HepG2 (cell line): Measurements from ENCODE around the gene ANAPC16. TPM values are rescaled to one million over a fixed set of nuclear protein-coding genes. Genes with fewer than 3 reads are reported as not detected.

ENCODE experiments used
- ATAC-seq: fragments of 200-7000 bp; cut with Tn5 transposase; 3 replicates; pipeline ENCODE4 v1.9.1; 2020; ENCODE audit warnings: mild to moderate bottlenecking, moderate library complexity
- BruUV-seq: library from RNA; stranded (reverse); fragments of 400-500 nt; replicated peaks from 2 replicates; lab custom pipeline; 2021; lab: Mats Ljungman, UMichigan
- CTCF ChIA-PET: fragments of 300-600 bp; formaldehyde crosslinking; extraction: SDS; loops from one replicate; lab custom pipeline; 2021; ENCODE audit warnings: low total read pairs, inconsistent platforms, low intra/inter-chr PET ratio; lab: Yijun Ruan, JAX
- POLR2A ChIA-PET: fragments of 350-600 bp; sonication (Branson Sonifier 250); formaldehyde crosslinking; loops from one replicate; lab custom pipeline; 2020; ENCODE audit warnings: antibody characterized with exemption, inconsistent platforms; lab: Yijun Ruan, JAX
- DNase-seq: peaks from one replicate; pipeline ENCODE4 v3.0.0-alpha.2; 2015; ENCODE audit warnings: low spot score
- FAIRE-seq: peaks from 3 replicates; lab custom pipeline; 2011; peaks lifted over from hg19 to GRCh38; lab: Jason Lieb, UNC
- H2AFZ ChIP-seq: one replicate; pipeline ENCODE4 v1.6.1; 2011; ENCODE audit warnings: low read length, inconsistent platforms
- H3K27ac ChIP-seq: fragments of 300-600 bp; 3 replicates; pipeline ENCODE4 v1.8.0; 2011; ENCODE audit warnings: mixed run types, mild to moderate bottlenecking, mixed read lengths, low read length, inconsistent platforms; ENCODE audit not compliant: insufficient read depth; ENCODE audit errors: extremely low read length
- H3K27me3 ChIP-seq, 2 experiments: fragments of 200-600 bp in 1 of 2; 2 replicates in 1 of 2; 3 replicates in 1 of 2; pipeline versions ENCODE4 v1.6.0 to v1.8.0; 2011; ENCODE audit warnings: low read length in 2 of 2, mild to moderate bottlenecking in 2 of 2, moderate library complexity in 2 of 2, inconsistent platforms in 1 of 2; ENCODE audit not compliant: insufficient read depth in 2 of 2, control insufficient read depth in 1 of 2
- H3K36me3 ChIP-seq, 2 experiments: fragments of 200-600 bp in 1 of 2; replicated peaks in 1 of 2; 2 replicates in 1 of 2; 3 replicates in 1 of 2; pipeline versions ENCODE4 v1.5.1 to v1.8.0; 2011; ENCODE audit warnings: low read length in 2 of 2, inconsistent platforms in 1 of 2; ENCODE audit not compliant: insufficient read depth in 2 of 2, control insufficient read depth in 1 of 2
- H3K4me1 ChIP-seq: 2 replicates; pipeline ENCODE4 v1.5.1; 2012; ENCODE audit warnings: low read length, inconsistent platforms; ENCODE audit not compliant: insufficient read depth
- H3K4me2 ChIP-seq: 2 replicates; pipeline ENCODE4 v1.6.0; 2011; ENCODE audit warnings: low read depth, low read length, inconsistent platforms
- H3K4me3 ChIP-seq, 3 experiments: fragments of 200-600 bp in 1 of 3; sonication (generic), shearing (Covaris generic) in 1 of 3; replicated peaks in 1 of 3; 2 replicates each; pipeline ENCODE4 v1.5.1; 2011 to 2016; ENCODE audit warnings: low read length in 3 of 3, inconsistent platforms in 2 of 3, low read depth in 2 of 3, mild to moderate bottlenecking in 2 of 3, control low read depth in 1 of 3, mixed read lengths in 1 of 3; ENCODE audit not compliant: insufficient read depth in 1 of 3
- H3K79me2 ChIP-seq: one replicate; pipeline ENCODE4 v1.6.1; 2011; ENCODE audit warnings: low read length, inconsistent platforms; ENCODE audit not compliant: insufficient read depth
- H3K9ac ChIP-seq: 2 replicates; pipeline ENCODE4 v1.6.0; 2011; ENCODE audit warnings: mild to moderate bottlenecking, low read depth, low read length, inconsistent platforms; ENCODE audit not compliant: insufficient read depth
- H3K9me3 ChIP-seq: 2 replicates; pipeline ENCODE4 v1.5.1; 2012; ENCODE audit warnings: mild to moderate bottlenecking, low read length
- H4K20me1 ChIP-seq: 2 replicates; pipeline ENCODE4 v1.6.0; 2011; ENCODE audit warnings: inconsistent platforms, mild to moderate bottlenecking, low read length, moderate library complexity; ENCODE audit not compliant: insufficient read depth
- MYNN ChIP-seq: sonication (generic); formaldehyde crosslinking; IDR thresholded peaks from 2 replicates; pipeline ENCODE4 v1.4.0; 2020; ENCODE audit warnings: mild to moderate bottlenecking, low read depth, missing genetic modification reagents
- THYN1 ChIP-seq: sonication (generic); formaldehyde crosslinking; IDR thresholded peaks from 2 replicates; pipeline ENCODE4 v1.8.1; 2023; ENCODE audit warnings: low read depth, mild to moderate bottlenecking, moderate library complexity, missing genetic modification reagents, borderline replicate concordance
- ZBTB1 ChIP-seq: sonication (generic); formaldehyde crosslinking; IDR thresholded peaks from 2 replicates; pipeline ENCODE4 v1.4.0; 2020; ENCODE audit warnings: missing genetic modification reagents, borderline replicate concordance
- ZNF556 ChIP-seq: sonication (generic); formaldehyde crosslinking; IDR thresholded peaks from 2 replicates; pipeline ENCODE4 v1.4.0; 2020; ENCODE audit warnings: mild to moderate bottlenecking, missing genetic modification reagents, borderline replicate concordance
- ZNF747 ChIP-seq: sonication (generic); formaldehyde crosslinking; IDR thresholded peaks from 2 replicates; pipeline ENCODE4 v1.8.1; 2023; ENCODE audit warnings: missing genetic modification reagents, mild to moderate bottlenecking, borderline replicate concordance
- WGBS: methylation state at CpG from one replicate; pipeline ENCODE4 v1.1.6; 2017; ENCODE audit warnings: low lambda C conversion rate; 5-methylcytosine and 5-hydroxymethylcytosine counted together
- in situ Hi-C: cut with HindIII; loops from 2 replicates; pipeline ENCODE4 v1.10.0; 2017; ENCODE audit warnings: low pct_unique_long_range_greater_than_20kb; ENCODE audit not compliant: extremely low pct_ligation_motif_present
- intact Hi-C: fragments of 100-400 bp; cut with micrococcal nuclease; formaldehyde crosslinking; loops from one replicate; pipeline ENCODE4 v1.10.0; 2022; ENCODE audit not compliant: unreplicated experiment
- polyA plus RNA-seq, 8 experiments: library from polyadenylated mRNA; depleted of rRNA in 3 of 8; stranded (reverse) in 7 of 8; unstranded in 1 of 8; fragments of >200 nt; fragmentation: Illumina TruSeq in 4 of 8; extraction: Trizol in 4 of 8; gene quantifications; 2 replicates each; pipeline versions ENCODE4 v1.2.1 to v1.2.3, GENCODE V29; 2011 to 2016; ENCODE audit warnings: low read depth in 4 of 8, missing spikeins in 1 of 8, mixed read lengths in 1 of 8; ENCODE audit not compliant: insufficient read depth in 1 of 8
- total RNA-seq, 5 experiments: library from RNA; depleted of rRNA; stranded (reverse); fragments of >200 nt; fragmentation: Illumina TruSeq; extraction: Trizol; gene quantifications; 2 replicates each; pipeline ENCODE4 v1.2.3, GENCODE V29; 2016; ENCODE audit warnings: low read depth in 1 of 5
- TF ChIP-seq, protein P1 (sequence below): sonication (generic); formaldehyde crosslinking; conservative IDR thresholded peaks from 2 replicates; pipeline ENCODE4 v1.8.0; 2022; ENCODE audit warnings: mild to moderate bottlenecking, moderate library complexity, missing genetic modification reagents

ANAPC16 gene
- total and polyA plus RNA-seq, 2 of the 13 experiments (the other 11 are each of a cell fraction or from before 2014, with no cell fraction given): 74.8 to 89.4 TPM

DNA sequence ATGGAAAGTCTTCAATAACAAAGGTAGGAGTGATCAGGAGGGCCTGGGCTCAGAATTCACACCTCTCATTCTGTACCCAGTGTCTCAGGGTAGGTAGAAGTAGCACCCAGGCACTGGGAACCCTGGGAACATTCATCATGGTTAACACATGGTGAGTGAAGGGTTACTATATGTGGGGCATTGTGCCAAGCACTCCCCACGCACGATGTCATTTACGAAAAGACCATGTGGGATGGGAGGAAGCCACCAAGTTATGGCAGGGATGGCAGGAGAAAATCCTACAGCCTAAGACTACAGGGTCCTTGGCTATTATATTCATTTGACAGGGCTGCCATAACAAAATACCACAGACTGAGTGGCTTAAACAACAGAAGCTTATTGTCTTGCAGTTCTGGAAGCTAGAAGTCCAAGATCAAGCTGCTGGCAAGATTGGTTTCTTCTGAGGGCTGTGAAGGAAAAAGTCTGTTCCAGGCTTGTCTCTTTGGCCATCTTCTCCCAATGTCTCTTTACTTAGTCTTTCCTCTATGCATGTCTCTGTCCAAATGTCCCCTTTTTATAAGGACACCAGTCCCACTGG, 30.2 kb downstream of the ANAPC16 start:
- no peak for ATAC-seq
- FAIRE-seq: no peak
- no peak for DNase-seq
- Histone ChIP-seq H3K36me3 (no peaks in the 10 kb centered on the region), H3K27me3 (no peaks in the 10 kb centered on the region), H3K4me1 (peaks cover 94% of the 10 kb centered on the region), H3K4me2 (no peak overlapping the region), H3K9ac (no peak overlapping the region), H4K20me1 (no peaks in the 10 kb centered on the region), H3K4me3 (no peak overlapping the region), H3K27ac (no peak overlapping the region), H3K79me2 (no peaks in the 10 kb centered on the region), H2AFZ (no peak overlapping the region), H3K9me3 (no peaks in the 10 kb centered on the region)
- BruUV-seq: no TSS peak
- in situ Hi-C loops: no loop called here
- POLR2A ChIA-PET: interaction anchor here (1.4 to 3.6 kb wide), 2 partner anchors 28 to 75 kb away, joined by 3 to 15 read pairs; partner anchors contain the start of gene DDIT4
- 88% methylated on average over 3 of the region's 3 CpGs for WGBS
- TF ChIP-seq ZBTB1 (CRISPR knock-in tag) (no peak), ZNF556 (CRISPR knock-in tag) (no peak), ZNF747 (CRISPR knock-in tag) (no peak), THYN1 (CRISPR knock-in tag) (no peak), MYNN (CRISPR knock-in tag) (no peak)
- TF ChIP-seq, protein P1, sequence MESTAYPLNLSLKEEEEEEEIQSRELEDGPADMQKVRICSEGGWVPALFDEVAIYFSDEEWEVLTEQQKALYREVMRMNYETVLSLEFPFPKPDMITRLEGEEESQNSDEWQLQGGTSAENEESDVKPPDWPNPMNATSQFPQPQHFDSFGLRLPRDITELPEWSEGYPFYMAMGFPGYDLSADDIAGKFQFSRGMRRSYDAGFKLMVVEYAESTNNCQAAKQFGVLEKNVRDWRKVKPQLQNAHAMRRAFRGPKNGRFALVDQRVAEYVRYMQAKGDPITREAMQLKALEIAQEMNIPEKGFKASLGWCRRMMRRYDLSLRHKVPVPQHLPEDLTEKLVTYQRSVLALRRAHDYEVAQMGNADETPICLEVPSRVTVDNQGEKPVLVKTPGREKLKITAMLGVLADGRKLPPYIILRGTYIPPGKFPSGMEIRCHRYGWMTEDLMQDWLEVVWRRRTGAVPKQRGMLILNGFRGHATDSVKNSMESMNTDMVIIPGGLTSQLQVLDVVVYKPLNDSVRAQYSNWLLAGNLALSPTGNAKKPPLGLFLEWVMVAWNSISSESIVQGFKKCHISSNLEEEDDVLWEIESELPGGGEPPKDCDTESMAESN: no peak
- intact Hi-C loops: no loop called here
- CTCF ChIA-PET: no interaction called here
